HCT116 (cell line): ENCODE results near the gene CIART. TPM values are rescaled to one million over a fixed set of nuclear protein-coding genes. Genes with fewer than 3 reads are reported as not detected.

Experiments used
- ATAC-seq: fragments of 200-7000 bp; cut with Tn5 transposase; 2 replicates; pipeline ENCODE4 v1.9.1; 2020; ENCODE audit warnings: mild to moderate bottlenecking, moderate library complexity
- BruUV-seq: library from RNA; stranded (reverse); fragments of 400-500 nt; replicated peaks from 2 replicates; lab custom pipeline; 2021; lab: Mats Ljungman, UMichigan
- CTCF ChIA-PET: fragments of 300-600 bp; sonication (Branson Sonifier 250); formaldehyde crosslinking; loops from one replicate; lab custom pipeline; 2021; ENCODE audit warnings: antibody characterized with exemption; lab: Charles Lee
- POLR2A ChIA-PET: fragments of 300-600, 350-600 bp; sonication (Branson Sonifier 250); formaldehyde crosslinking; loops from one replicate; lab custom pipeline; 2021; ENCODE audit warnings: antibody characterized with exemption; lab: Charles Lee
- RAD21 ChIA-PET, 2 experiments: fragments of 300-600 bp; sonication (Branson Sonifier 250); formaldehyde crosslinking; loops; one replicate each; lab custom pipeline; 2023; ENCODE audit warnings: low total read pairs in 2 of 2; ENCODE audit not compliant: uncharacterized antibody in 2 of 2, unreplicated experiment in 2 of 2, low non-redundant PET in 1 of 2; lab: Charles Lee
- DNase-seq: peaks from one replicate; pipeline ENCODE4 v3.0.0-alpha.2; 2010; ENCODE audit warnings: low read depth, low spot score
- H2AFZ ChIP-seq: fragments of 200-600 bp; shearing (Covaris generic), sonication (generic); 2 replicates; pipeline ENCODE4 v1.6.1; 2017; ENCODE audit warnings: low read depth, mixed run types, mixed read lengths, antibody characterized with exemption, low read length; ENCODE audit not compliant: poor library complexity, severe bottlenecking
- H3K27ac ChIP-seq: 2 replicates; pipeline ENCODE4 v1.5.1; 2012; ENCODE audit warnings: low read depth, low read length
- H3K27me3 ChIP-seq: fragments of 200-600 bp; sonication (generic); 2 replicates; pipeline ENCODE4 v1.6.1; 2016; ENCODE audit warnings: mixed run types, low read length, mixed read lengths; ENCODE audit not compliant: insufficient read depth
- H3K36me3 ChIP-seq, 2 experiments: fragments of 200-500 bp in 1 of 2; fragments of 200-600 bp in 1 of 2; sonication (Bioruptor generic) in 1 of 2; sonication (generic) in 1 of 2; 2 replicates each; pipeline versions ENCODE4 v1.5.1 to v1.6.1; 2014 to 2016; ENCODE audit warnings: low read length in 2 of 2, inconsistent platforms in 1 of 2, mixed read lengths in 1 of 2, mixed run types in 1 of 2; ENCODE audit not compliant: insufficient read depth in 2 of 2, control insufficient read depth in 1 of 2
- H3K4me1 ChIP-seq, 2 experiments: fragments of 200-600 bp in 1 of 2; sonication (generic) in 1 of 2; 2 replicates each; pipeline versions ENCODE4 v1.5.1 to v1.6.1; 2012 to 2017; ENCODE audit warnings: low read length in 2 of 2, inconsistent platforms in 1 of 2, mild to moderate bottlenecking in 1 of 2, mixed read lengths in 1 of 2, mixed run types in 1 of 2, moderate library complexity in 1 of 2; ENCODE audit not compliant: insufficient read depth in 2 of 2, control insufficient read depth in 1 of 2
- H3K4me2 ChIP-seq: fragments of 200-600 bp; sonication (generic); 2 replicates; pipeline ENCODE4 v1.6.1; 2017; ENCODE audit warnings: mixed run types, low read length, mixed read lengths
- H3K4me3 ChIP-seq, 2 experiments: fragments of 200-600 bp in 1 of 2; sonication (generic) in 1 of 2; replicated peaks in 1 of 2; 2 replicates each; pipeline ENCODE4 v1.5.1; 2011 to 2016; ENCODE audit warnings: low read length in 2 of 2, control low read depth in 1 of 2, low read depth in 1 of 2, mild to moderate bottlenecking in 1 of 2, mixed read lengths in 1 of 2, mixed run types in 1 of 2
- H3K79me2 ChIP-seq: fragments of 200-600 bp; sonication (generic); 2 replicates; pipeline ENCODE4 v1.6.1; 2017; ENCODE audit warnings: mild to moderate bottlenecking, mixed run types, low read length, moderate library complexity, mixed read lengths; ENCODE audit not compliant: insufficient read depth
- H3K9ac ChIP-seq: fragments of 200-600 bp; sonication (generic); 2 replicates; pipeline ENCODE4 v1.6.1; 2016; ENCODE audit warnings: low read length, mixed read lengths
- H3K9me2 ChIP-seq: fragments of 200-600 bp; sonication (generic), shearing (Covaris generic); 2 replicates; pipeline ENCODE4 v1.6.1; 2017; ENCODE audit warnings: mixed run types, mild to moderate bottlenecking, moderate library complexity; ENCODE audit not compliant: insufficient read depth
- H3K9me3 ChIP-seq, 2 experiments: fragments of 200-500 bp in 1 of 2; fragments of 200-600 bp in 1 of 2; sonication (Bioruptor generic) in 1 of 2; sonication (generic) in 1 of 2; 2 replicates each; pipeline ENCODE4 v1.6.1; 2014 to 2017; ENCODE audit warnings: low read length in 2 of 2, mixed read lengths in 2 of 2, inconsistent platforms in 1 of 2, low read depth in 1 of 2, mild to moderate bottlenecking in 1 of 2, mixed run types in 1 of 2, moderate library complexity in 1 of 2; ENCODE audit not compliant: control insufficient read depth in 1 of 2, insufficient read depth in 1 of 2
- H4K20me1 ChIP-seq: fragments of 200-600 bp; sonication (generic), shearing (Covaris generic); 2 replicates; pipeline ENCODE4 v1.6.1; 2017; ENCODE audit warnings: mixed run types, mild to moderate bottlenecking, moderate library complexity; ENCODE audit not compliant: insufficient read depth
- CBX3 ChIP-seq: IDR thresholded peaks from 2 replicates; pipeline ENCODE4 v1.6.1; 2012; ENCODE audit warnings: low read depth
- CEBPB ChIP-seq: IDR thresholded peaks from 2 replicates; pipeline ENCODE4 v1.6.1; 2012; ENCODE audit warnings: low read depth
- EGR1 ChIP-seq: IDR thresholded peaks from 2 replicates; pipeline ENCODE4 v1.6.1; 2012; ENCODE audit warnings: low read depth
- POLR2A ChIP-seq: IDR thresholded peaks from 2 replicates; pipeline ENCODE4 v1.7.0; 2011; ENCODE audit warnings: borderline replicate concordance; ENCODE audit not compliant: insufficient read depth, insufficient read length; ENCODE audit errors: extremely low read depth
- RAD21 ChIP-seq: IDR thresholded peaks from 2 replicates; pipeline ENCODE4 v1.6.1; 2012; ENCODE audit warnings: low read depth, mild to moderate bottlenecking
- SP1 ChIP-seq: IDR thresholded peaks from 2 replicates; pipeline ENCODE4 v1.6.1; 2012; ENCODE audit warnings: low read depth
- YY1 ChIP-seq: IDR thresholded peaks from 2 replicates; pipeline ENCODE4 v1.6.1; 2011; ENCODE audit warnings: low read length, low read depth, moderate library complexity, mild to moderate bottlenecking; ENCODE audit not compliant: insufficient replicate concordance; ENCODE audit errors: extremely low read depth
- ZFX ChIP-seq: fragments of 450-650 bp; IDR thresholded peaks from 2 replicates; pipeline ENCODE4 v1.6.1; 2017
- ZNF274 ChIP-seq: fragments of 200-500 bp; sonication (Bioruptor generic); IDR thresholded peaks from 2 replicates; pipeline ENCODE4 v1.6.1; 2014; ENCODE audit warnings: mild to moderate bottlenecking, low read depth, low read length, inconsistent platforms
- intact Hi-C: fragments of 100-400 bp; cut with micrococcal nuclease; formaldehyde crosslinking; loops from 2 replicates; pipeline ENCODE4 v1.10.0; 2022
- total RNA-seq: library from RNA; stranded (reverse); gene quantifications from one replicate; pipeline ENCODE4 v1.2.1, GENCODE V29; 2021; ENCODE audit not compliant: unreplicated experiment
- TF ChIP-seq, protein P1 (sequence below), 3 experiments: fragments of 200-600 bp in 1 of 3; sonication (generic) in 1 of 3; IDR thresholded peaks in 2 of 3; conservative IDR thresholded peaks in 1 of 3; 2 replicates each; pipeline ENCODE4 v1.5.1; 2012 to 2017; ENCODE audit warnings: low read depth in 2 of 3, low read length in 2 of 3, antibody characterized with exemption in 1 of 3, borderline replicate concordance in 1 of 3, control low read depth in 1 of 3, mild to moderate bottlenecking in 1 of 3, mixed read lengths in 1 of 3, mixed run types in 1 of 3, moderate library complexity in 1 of 3; ENCODE audit not compliant: insufficient read depth in 1 of 3
- TF ChIP-seq, protein P2 (sequence below): IDR thresholded peaks from 2 replicates; pipeline ENCODE4 v1.6.1; 2011; ENCODE audit warnings: mild to moderate bottlenecking, low read length, moderate library complexity; ENCODE audit not compliant: insufficient replicate concordance; ENCODE audit errors: extremely low read depth
- TF ChIP-seq, protein P3 (sequence below): IDR thresholded peaks from 2 replicates; pipeline ENCODE4 v1.6.1; 2012

Gene CIART
- total RNA-seq, 1 experiment from 2014 or later = 0.22 TPM

DNA sequence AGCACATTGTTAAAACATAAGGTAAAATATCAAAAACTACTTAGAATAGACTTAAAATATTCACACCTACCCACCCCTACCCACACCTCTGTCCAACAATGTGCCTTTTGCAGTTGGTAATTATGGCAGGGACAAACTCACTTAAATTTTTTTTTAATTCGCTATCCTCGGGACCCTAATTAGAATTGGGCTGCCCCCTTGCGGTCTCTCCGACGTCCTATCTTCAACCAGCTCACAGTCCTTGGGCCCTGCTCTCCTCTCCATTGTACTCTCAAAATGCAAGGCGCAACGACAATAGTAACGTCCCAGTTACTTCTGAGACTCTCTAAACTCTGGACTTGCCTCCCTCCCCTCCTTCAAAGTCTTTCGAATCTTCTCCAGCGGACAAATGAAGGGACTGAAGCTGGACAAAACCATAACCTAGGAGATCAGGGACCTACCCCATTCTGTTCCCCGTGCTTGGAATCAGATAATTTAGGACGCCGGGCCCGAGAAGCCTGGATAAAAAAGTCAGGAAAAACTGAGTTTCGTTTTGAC lies 1.1 kb upstream of the CIART start:
- DNase-seq = no peak
- H3K79me2 ChIP-seq = no peaks in the 10 kb centered on the region
- H3K36me3 ChIP-seq = no peaks in the 10 kb centered on the region
- peak overlapping the region; percentile 6 for H2AFZ ChIP-seq
- RAD21 ChIA-PET = interaction anchor here in 1 of 2 experiments (1.3 kb wide), 1 partner anchor 25 kb away, joined by 6 read pairs; no protein-coding TSS in a partner anchor
- no peak overlapping the region for H3K4me3 ChIP-seq
- H3K9me3 ChIP-seq = no peaks in the 10 kb centered on the region
- no TSS peak for BruUV-seq
- ATAC-seq = peak; percentile 81
- TF ChIP-seq EGR1 (no peak), RAD21 (peak; percentile 71), ZNF274 (no peak), CBX3 (no peak), CEBPB (no peak)
- TF ChIP-seq, protein P1, sequence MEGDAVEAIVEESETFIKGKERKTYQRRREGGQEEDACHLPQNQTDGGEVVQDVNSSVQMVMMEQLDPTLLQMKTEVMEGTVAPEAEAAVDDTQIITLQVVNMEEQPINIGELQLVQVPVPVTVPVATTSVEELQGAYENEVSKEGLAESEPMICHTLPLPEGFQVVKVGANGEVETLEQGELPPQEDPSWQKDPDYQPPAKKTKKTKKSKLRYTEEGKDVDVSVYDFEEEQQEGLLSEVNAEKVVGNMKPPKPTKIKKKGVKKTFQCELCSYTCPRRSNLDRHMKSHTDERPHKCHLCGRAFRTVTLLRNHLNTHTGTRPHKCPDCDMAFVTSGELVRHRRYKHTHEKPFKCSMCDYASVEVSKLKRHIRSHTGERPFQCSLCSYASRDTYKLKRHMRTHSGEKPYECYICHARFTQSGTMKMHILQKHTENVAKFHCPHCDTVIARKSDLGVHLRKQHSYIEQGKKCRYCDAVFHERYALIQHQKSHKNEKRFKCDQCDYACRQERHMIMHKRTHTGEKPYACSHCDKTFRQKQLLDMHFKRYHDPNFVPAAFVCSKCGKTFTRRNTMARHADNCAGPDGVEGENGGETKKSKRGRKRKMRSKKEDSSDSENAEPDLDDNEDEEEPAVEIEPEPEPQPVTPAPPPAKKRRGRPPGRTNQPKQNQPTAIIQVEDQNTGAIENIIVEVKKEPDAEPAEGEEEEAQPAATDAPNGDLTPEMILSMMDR (IDR thresholded peaks at IDR 0.05 in 2 of 3, conservative IDR thresholded peaks at IDR 0.05 in 1 of 3; ENCODE audit: borderline replicate concordance in 1 of 3, insufficient read depth in 1 of 3, low read depth in 2 of 3, low read length in 2 of 3) = peak; percentile 52 to 76 (median 61)
- no peaks in the 10 kb centered on the region for H3K9me2 ChIP-seq
- H3K27me3 ChIP-seq = peaks cover 2% of the 10 kb centered on the region; the same call in 1 of the 2 replicates
- H3K27ac ChIP-seq = no peak overlapping the region
- H4K20me1 ChIP-seq = no peaks in the 10 kb centered on the region
- intact Hi-C loops = loop anchor here (1.0 kb wide), 1 partner anchor 25 kb away; no protein-coding TSS in a partner anchor
- H3K4me2 ChIP-seq = no peak overlapping the region
- no peaks in the 10 kb centered on the region for H3K4me1 ChIP-seq
- CTCF ChIA-PET = interaction anchor here (0.6 to 2.1 kb wide), 5 partner anchors 9 to 94 kb away, joined by 3 to 18 read pairs (median 3); partner anchors contain the start of gene C1orf54
- H3K9ac ChIP-seq = no peak overlapping the region
- POLR2A ChIA-PET = no interaction called here

DNA sequence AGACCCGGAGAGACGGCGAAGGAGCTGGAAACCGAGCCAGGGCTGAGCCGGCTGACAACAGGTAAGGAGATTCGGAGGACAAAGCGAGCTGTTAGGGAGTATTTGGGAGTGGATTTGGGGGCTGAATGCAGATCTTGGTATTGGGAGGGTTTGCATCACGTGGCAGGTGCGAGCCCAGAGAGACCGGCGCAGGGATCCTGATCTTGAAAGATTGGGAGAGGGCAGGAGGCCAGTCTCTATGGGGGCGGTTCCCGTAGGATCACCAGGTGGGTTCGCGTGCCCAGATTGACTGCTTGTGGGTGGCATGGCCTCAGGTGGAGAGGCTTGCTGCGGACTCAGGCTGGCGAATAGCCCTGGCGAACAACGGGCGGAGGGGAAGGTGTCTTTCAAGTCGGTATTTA lies 204 bp downstream of the CIART start:
- H3K9me3 ChIP-seq = no peaks in the 10 kb centered on the region
- H3K36me3 ChIP-seq = no peaks in the 10 kb centered on the region
- TF ChIP-seq YY1 (no peak), ZNF274 (no peak), POLR2A (no peak), ZFX (no peak), RAD21 (no peak), SP1 (no peak)
- TF ChIP-seq, protein P2, sequence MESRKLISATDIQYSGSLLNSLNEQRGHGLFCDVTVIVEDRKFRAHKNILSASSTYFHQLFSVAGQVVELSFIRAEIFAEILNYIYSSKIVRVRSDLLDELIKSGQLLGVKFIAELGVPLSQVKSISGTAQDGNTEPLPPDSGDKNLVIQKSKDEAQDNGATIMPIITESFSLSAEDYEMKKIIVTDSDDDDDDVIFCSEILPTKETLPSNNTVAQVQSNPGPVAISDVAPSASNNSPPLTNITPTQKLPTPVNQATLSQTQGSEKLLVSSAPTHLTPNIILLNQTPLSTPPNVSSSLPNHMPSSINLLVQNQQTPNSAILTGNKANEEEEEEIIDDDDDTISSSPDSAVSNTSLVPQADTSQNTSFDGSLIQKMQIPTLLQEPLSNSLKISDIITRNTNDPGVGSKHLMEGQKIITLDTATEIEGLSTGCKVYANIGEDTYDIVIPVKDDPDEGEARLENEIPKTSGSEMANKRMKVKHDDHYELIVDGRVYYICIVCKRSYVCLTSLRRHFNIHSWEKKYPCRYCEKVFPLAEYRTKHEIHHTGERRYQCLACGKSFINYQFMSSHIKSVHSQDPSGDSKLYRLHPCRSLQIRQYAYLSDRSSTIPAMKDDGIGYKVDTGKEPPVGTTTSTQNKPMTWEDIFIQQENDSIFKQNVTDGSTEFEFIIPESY = no peak
- TF ChIP-seq, protein P3, sequence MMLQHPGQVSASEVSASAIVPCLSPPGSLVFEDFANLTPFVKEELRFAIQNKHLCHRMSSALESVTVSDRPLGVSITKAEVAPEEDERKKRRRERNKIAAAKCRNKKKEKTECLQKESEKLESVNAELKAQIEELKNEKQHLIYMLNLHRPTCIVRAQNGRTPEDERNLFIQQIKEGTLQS = no peak
- intact Hi-C loops = no loop called here
- no peaks in the 10 kb centered on the region for H4K20me1 ChIP-seq
- no peaks in the 10 kb centered on the region for H3K9me2 ChIP-seq
- H3K27ac ChIP-seq = no peak overlapping the region
- DNase-seq (no peak), ATAC-seq (no peak)
- H3K9ac ChIP-seq = no peak overlapping the region
- no peak overlapping the region for H3K4me3 ChIP-seq
- H3K79me2 ChIP-seq = no peaks in the 10 kb centered on the region
- H3K4me1 ChIP-seq = no peaks in the 10 kb centered on the region
- no peak overlapping the region for H2AFZ ChIP-seq
- RAD21 ChIA-PET = no interaction called here
- CTCF ChIA-PET = interaction anchor here (1.7 to 2.1 kb wide), 2 partner anchors 10 to 27 kb away, joined by 3 to 18 read pairs; partner anchors contain the start of gene C1orf54
- POLR2A ChIA-PET = no interaction called here
- no TSS peak for BruUV-seq
- no peak overlapping the region for H3K4me2 ChIP-seq
- H3K27me3 ChIP-seq = peaks cover 6% of the 10 kb centered on the region; the same call in 1 of the 2 replicates
